ENCODE measurements around the gene KIAA0232. TPM values are rescaled to one million over a fixed set of nuclear protein-coding genes. Genes with fewer than 3 reads are reported as not detected.

KIAA0232 gene, protein sequence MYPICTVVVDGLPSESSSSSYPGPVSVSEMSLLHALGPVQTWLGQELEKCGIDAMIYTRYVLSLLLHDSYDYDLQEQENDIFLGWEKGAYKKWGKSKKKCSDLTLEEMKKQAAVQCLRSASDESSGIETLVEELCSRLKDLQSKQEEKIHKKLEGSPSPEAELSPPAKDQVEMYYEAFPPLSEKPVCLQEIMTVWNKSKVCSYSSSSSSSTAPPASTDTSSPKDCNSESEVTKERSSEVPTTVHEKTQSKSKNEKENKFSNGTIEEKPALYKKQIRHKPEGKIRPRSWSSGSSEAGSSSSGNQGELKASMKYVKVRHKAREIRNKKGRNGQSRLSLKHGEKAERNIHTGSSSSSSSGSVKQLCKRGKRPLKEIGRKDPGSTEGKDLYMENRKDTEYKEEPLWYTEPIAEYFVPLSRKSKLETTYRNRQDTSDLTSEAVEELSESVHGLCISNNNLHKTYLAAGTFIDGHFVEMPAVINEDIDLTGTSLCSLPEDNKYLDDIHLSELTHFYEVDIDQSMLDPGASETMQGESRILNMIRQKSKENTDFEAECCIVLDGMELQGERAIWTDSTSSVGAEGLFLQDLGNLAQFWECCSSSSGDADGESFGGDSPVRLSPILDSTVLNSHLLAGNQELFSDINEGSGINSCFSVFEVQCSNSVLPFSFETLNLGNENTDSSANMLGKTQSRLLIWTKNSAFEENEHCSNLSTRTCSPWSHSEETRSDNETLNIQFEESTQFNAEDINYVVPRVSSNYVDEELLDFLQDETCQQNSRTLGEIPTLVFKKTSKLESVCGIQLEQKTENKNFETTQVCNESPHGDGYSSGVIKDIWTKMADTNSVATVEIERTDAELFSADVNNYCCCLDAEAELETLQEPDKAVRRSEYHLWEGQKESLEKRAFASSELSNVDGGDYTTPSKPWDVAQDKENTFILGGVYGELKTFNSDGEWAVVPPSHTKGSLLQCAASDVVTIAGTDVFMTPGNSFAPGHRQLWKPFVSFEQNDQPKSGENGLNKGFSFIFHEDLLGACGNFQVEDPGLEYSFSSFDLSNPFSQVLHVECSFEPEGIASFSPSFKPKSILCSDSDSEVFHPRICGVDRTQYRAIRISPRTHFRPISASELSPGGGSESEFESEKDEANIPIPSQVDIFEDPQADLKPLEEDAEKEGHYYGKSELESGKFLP (N-terminal part only)
- total RNA-seq, result 10 to 100 TPM; 39.4 to 66.6 (median 47.1) TPM

GRCh38 chr4:6782147-6782845 lies at the start of gene KIAA0232:
Gene KIAA0232, plus strand, starts transcription at chr4:6782727. Its CDS starts 41,727 bp downstream, at chr4:6824454.
- no CpG with 5 or more reads among the region's 100 CpGs for WGBS, 2 donors (ENCODE audit: low coverage in 1 of 2)
- no peaks in the 10 kb centered on the region for H3K27me3 ChIP-seq
- peak within 1 kb of the TSS; percentile 98 to 100 (median 100) for H3K27ac ChIP-seq
- ATAC-seq, result peak; percentile 84
- TF ChIP-seq POLR2AphosphoS5 (IDR thresholded peaks at IDR 0.05) (peak; percentile 62), EP300 (IDR thresholded peaks at IDR 0.05) (no peak), POLR2A (IDR thresholded peaks at IDR 0.05) (peak; percentile 75 to 86), CTCF (IDR thresholded peaks at IDR 0.05) (peak in 3 of 4 experiments; percentile 5 to 39 (median 37))
- peaks cover 0 to 44% (median 4%) of the 10 kb centered on the region in 3 donors for H3K4me1 ChIP-seq
- peaks cover 0 to 6% of the 10 kb centered on the region in 2 donors for H3K36me3 ChIP-seq
- no peaks in the 10 kb centered on the region for H3K9me3 ChIP-seq
- H3K4me3 ChIP-seq, result peak within 1 kb of the TSS; percentile 68 to 96

DNA sequence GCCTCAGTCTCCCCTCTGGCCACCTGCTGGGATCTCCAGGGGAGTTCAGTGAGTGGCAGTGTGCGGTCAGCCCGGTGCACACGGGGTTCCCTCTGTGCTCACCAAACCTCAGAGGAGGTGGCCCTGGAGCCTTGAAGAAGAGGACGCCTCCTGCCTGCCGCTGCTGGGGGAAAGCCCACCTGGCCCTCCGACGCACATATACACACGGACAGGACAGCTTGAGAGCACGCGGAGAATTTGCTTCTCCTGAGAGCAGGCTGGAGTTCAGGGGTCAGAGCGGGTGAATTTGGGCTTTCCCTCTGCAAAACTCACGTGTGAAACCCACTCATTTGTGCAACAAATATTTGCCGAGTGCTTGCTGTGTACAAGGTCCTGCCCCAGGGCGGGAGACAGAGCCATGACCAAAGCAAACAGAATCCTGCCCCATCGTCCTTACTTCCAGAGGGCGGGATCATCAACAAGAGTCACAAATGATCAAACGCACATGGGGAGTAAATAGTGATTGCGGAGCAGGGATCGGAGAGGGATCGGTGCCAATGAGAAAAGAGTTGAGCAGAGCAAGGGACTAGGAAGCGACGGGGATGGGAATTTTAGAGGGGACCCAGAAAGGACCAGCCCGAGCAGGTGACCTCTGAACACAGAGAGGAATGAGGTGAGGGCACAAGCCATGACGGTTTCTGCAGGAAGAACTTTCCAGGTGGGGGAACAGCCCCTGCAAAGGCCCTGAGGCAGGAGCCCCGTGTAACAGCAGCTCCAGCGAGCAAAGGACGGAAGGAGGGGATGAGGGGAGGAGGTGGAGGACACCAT lies 49.0 kb upstream of the KIAA0232 start:
- no peak for ATAC-seq
- TF ChIP-seq CTCF (IDR thresholded peaks at IDR 0.05) (no peak), EP300 (IDR thresholded peaks at IDR 0.05) (no peak), POLR2AphosphoS5 (IDR thresholded peaks at IDR 0.05) (no peak), POLR2A (IDR thresholded peaks at IDR 0.05) (no peak)

GRCh38 chr4:6734165-6734786 lies 48.3 kb upstream of the KIAA0232 start:
- Histone ChIP-seq H3K27me3 (no peaks in the 10 kb centered on the region), H3K4me3 (no peak overlapping the region), H3K36me3 (no peaks in the 10 kb centered on the region), H3K27ac (no peak overlapping the region), H3K9me3 (no peaks in the 10 kb centered on the region), H3K4me1 (peaks cover 0 to 12% (median 6%) of the 10 kb centered on the region in 3 donors)
- WGBS, 2 donors (ENCODE audit: low coverage in 1 of 2), result 72% methylated on average over 14 of the region's 16 CpGs; no CpG with 5 or more reads in 1 of the 2 donors
- no peak for TF ChIP-seq POLR2AphosphoS5 (IDR thresholded peaks at IDR 0.05)
- no peak for TF ChIP-seq CTCF (IDR thresholded peaks at IDR 0.05)
- no peak for TF ChIP-seq EP300 (IDR thresholded peaks at IDR 0.05)
- no peak for TF ChIP-seq POLR2A (IDR thresholded peaks at IDR 0.05)
- ATAC-seq, result no peak

More for the DNA sequence above, 49.0 kb upstream of the KIAA0232 start:
- Histone ChIP-seq H3K27me3 (no peaks in the 10 kb centered on the region), H3K4me3 (no peak overlapping the region), H3K36me3 (no peaks in the 10 kb centered on the region), H3K27ac (peak overlapping the region in 3 of 4 donors; percentile 59 to 71 (median 70)), H3K4me1 (peaks cover 0 to 12% (median 6%) of the 10 kb centered on the region in 3 donors), H3K9me3 (no peaks in the 10 kb centered on the region)
- 90% methylated on average over 4 to 15 of the region's 27 CpGs for WGBS, 2 donors (ENCODE audit: low coverage in 1 of 2)

All from gastroesophageal sphincter (tissue), 4 donors.